ENCODE measurements around the gene CACNA1S.

Gene CACNA1S

DNA sequence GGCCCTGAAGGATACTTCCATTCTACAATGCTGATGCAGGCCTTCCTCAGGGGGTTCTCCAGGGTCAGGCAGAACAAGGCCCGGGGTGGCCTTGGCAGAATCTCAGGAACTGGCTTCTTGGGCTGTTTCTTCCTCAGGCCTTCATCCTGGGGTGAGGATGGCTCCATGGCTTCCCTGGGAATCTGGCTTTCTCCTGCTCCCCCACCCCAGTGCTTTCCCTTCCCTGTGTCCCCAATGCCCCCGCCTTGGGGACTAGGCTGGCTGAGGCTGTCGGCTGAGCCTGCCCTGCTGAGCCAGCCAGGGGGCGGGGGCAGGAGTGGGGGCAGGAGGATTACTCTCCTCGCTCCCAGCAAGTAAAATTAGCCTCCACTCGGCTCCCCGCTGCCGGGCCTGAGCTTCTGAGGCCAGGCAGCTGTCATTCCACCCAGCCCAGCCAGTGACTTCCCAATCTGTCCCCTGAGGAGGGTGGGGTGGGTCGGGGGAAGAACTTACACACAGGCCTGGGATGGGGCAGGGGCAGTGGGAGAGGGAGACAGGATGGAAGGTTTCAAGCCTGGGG, at the start of gene CACNA1S:
Gene CACNA1S (minus strand): TSS at position 254 of the 559 bp plus-strand sequence. CDS start 87 bp downstream, at position 167.
- no peak for DNase-seq (ENCODE audit: low spot score)

- no peak for DNase-seq (ENCODE audit: low spot score)
Observed at GRCh38 chr1:201157949-201158348, 45.7 kb upstream of the CACNA1S start.

DNA sequence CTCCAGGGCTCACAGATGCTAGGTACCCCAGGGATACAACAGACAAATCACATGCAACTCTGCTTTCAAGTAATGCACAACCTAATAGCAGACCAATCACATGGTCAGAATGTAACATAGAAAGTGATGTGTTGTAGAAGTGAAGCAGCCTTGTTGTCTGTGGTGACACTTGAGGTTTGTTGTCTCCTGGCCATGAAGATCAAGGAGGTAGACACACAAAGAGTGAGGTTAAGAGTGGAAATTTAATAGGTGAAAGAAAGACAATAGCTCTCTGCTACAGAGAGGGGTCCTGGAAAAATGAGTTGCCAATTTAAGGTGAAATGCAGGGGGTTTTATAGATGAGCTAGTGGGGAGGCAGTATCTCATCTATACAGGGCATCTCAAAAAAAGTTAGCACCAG, 44.6 kb upstream of the CACNA1S start:
- no peak for DNase-seq (ENCODE audit: low spot score)

- no peak for DNase-seq (ENCODE audit: low spot score)
Observed at GRCh38 chr1:201156346-201156745, 44.1 kb upstream of the CACNA1S start.

DNA sequence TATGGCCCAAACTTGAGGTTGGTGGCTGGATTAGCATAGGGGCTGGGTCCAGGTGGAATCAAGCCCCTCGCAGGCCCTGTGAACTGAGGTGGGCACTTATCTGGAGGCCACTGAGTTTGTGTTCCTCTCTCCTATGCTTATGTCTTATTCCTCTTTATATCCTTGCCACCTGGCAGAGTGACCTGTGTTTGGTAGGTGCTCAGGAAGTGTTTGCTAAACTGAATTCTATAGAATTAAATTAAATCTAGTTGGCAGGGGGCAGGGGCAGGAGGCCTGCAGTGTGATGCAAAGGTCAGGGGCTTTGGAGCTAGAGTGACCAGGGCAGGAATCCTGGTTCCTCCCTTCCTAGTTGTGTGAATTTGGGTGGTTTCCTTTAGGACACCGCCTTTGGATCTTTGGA, 43.1 kb upstream of the CACNA1S start:
- DNase-seq (ENCODE audit: low spot score), result no peak

GRCh38 chr1:201154389-201155165, 42.4 kb upstream of the CACNA1S start, which contains the start of gene TMEM9:
Gene TMEM9 (minus strand): TSS chr1:201154474. CDS start chr1:201153923, 551 bp downstream.
- DNase-seq (ENCODE audit: low spot score), result peak; percentile 99

DNA sequence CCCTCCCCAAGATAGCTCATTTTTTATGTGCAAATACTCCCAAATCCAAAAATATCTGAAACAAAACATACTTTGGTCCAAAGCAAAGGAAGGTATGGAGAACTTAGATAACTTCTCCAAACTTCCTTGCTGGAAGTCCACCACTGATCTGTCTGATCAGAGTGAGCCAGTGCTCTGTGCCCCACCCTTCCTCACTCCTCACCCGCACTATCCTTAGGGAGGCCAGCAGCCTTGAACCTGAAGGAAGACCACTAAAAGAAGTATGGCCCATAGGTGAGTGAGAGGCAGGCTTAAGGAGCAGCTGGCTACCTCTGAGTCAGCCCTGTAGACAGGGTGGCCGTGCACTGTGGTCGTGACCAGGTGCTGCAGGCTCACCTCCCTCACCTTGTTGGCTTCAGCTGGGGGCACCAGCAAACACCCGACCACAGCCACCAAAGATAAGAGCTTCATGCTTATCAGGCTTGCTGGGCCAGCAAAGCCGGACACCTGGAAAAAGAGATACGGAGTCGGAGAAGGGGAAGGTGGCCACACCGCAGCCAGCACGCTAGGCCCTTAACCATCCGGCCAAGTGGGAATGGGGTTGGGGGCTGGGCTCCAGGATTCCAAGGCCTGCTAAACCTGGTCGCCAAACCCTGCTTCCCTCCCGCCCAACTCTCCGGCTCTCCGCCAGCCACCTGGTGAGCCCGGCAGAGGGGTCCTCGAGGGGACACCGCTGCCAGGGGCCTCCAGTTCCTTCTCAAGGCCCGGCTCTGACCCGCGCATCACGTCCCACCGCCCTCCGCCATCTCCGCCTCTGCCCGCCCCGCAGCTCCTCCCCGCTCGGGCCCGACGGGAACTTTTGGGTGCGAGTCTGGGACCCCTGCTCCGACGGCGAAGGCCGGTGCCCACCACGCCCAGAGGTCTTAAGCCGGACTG, 41.5 kb upstream of the CACNA1S start:
- no peak for DNase-seq (ENCODE audit: low spot score)

- DNase-seq (ENCODE audit: low spot score), result peak; percentile 22
Observed at GRCh38 chr1:201149400-201149799, 37.2 kb upstream of the CACNA1S start.

GRCh38 chr1:201147396-201148015, 35.3 kb upstream of the CACNA1S start:
- no peak for DNase-seq (ENCODE audit: low spot score)

- DNase-seq (ENCODE audit: low spot score), result no peak
Observed at GRCh38 chr1:201146626-201147390, 34.6 kb upstream of the CACNA1S start.

- no peak for DNase-seq (ENCODE audit: low spot score)
Observed at GRCh38 chr1:201145816-201146215, 33.6 kb upstream of the CACNA1S start.

GRCh38 chr1:201145132-201145531, 32.9 kb upstream of the CACNA1S start:
- no peak for DNase-seq (ENCODE audit: low spot score)

DNA sequence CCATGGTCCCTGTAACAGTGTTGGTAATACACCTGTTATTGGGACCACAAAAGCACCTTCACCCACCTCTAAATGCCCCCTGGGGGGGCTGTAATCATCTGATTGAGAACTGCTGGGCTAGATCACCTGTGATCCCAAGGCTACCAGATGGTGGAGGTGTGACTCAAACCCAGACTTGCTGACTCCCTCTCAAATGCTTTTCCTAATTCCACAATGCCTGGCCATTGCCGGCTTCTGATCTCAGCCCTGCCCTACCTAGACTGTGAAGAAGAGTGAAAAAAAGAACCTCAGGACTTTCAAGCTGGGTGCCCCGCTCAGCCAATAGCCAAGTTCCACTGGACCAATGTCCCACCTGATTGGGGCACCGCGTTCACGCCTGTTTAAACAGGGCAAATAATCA, 32.5 kb upstream of the CACNA1S start:
- no peak for DNase-seq (ENCODE audit: low spot score)

- DNase-seq (ENCODE audit: low spot score), result no peak
Observed at GRCh38 chr1:201143726-201144635, 31.8 kb upstream of the CACNA1S start.

- peak; percentile 50 for DNase-seq (ENCODE audit: low spot score)
Observed at GRCh38 chr1:201142849-201143725, 30.9 kb upstream of the CACNA1S start.

DNA sequence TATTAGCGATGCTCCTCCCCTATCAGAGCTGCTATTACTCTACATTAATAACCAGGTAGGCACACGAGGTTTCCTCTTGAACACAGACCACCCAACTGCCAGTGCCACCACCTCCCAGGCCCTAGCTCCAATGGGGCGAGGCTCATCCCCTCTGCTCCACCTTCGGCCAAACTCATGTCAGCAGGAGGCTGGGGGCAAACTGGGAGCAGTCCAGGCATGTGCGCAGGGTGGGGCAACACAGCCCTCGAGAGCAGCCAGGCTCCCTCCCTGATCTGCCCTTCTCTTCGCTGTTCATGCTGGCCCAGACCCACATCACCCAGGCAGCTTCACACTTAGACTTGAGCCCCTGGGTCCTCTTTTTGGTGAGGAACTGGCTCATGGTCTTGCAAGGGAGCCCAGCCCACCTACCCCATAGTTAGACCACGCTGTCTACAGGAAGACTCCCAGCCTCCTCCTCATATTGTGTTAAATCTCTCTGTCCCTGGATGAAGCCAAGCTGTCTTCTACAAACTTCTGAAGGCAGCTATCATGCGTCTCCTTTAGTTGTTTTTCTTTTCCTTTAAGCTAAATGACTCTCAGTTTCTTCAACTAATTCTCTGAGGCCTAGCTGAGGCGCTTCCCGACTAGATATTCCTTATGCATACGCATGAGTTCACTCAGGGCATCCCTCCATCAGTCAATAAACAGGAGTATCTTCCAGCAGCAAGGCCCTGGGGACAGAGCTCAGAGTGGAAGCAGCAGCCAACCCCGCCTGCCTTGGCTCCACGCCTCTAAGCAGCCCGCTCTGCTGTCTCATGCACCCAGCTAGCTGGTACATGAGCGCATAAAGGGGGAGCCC, 30.0 kb upstream of the CACNA1S start:
- peak; percentile 32 for DNase-seq (ENCODE audit: low spot score)

DNA sequence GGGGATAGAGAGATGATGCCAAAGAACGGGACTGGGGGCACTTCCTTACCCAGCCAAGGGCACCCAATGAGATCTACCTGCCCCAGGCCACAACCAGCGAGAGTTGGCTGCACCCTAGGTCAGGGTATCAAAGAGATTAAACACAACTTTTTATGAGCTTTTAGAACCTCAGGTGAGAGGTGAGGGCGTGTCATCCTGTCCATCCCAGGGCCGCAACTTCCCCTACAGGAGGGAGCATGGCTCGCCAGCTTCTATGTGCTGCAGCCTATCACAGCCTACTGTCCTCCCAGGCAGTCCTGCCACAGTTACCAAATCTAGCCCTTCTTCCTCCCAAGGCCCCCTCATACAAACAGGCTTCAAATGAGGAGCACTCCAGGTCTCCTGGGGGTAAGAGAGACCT, 29.2 kb upstream of the CACNA1S start:
- no peak for DNase-seq (ENCODE audit: low spot score)

DNA sequence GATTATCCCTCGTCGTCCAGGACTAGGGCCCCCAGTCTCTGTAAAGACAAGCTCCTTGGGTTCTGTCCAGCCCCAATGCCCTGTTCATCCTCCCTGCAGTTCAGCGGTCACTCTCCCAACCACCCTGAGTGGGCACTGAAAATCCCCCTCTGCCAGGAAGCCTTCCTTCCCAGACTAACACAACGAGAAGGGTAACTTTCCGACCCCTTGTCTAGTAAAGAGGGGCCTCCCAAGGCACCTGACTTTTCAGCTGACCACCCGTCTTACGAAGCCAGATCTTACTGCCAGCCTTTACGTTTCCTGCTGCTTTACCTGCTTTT, 28.7 kb upstream of the CACNA1S start:
- no peak for DNase-seq (ENCODE audit: low spot score)

Data from AG08395 (cell line).